GM13976 (cell line): Measurements from ENCODE around the gene DNASE2B.

ENCODE experiments used
- DNase-seq: peaks from one replicate; pipeline ENCODE4 v3.0.0; 2012; ENCODE audit warnings: low spot score
- CTCF ChIP-seq: IDR thresholded peaks from 2 replicates; pipeline ENCODE4 v1.5.1; 2012; ENCODE audit warnings: borderline replicate concordance, mild to moderate bottlenecking; ENCODE audit not compliant: insufficient read depth; ENCODE audit errors: extremely low read depth, missing control alignments, control extremely low read depth
- in situ Hi-C: fragments of 300-500 bp; cut with MboI; formaldehyde crosslinking; loops from one replicate; pipeline ENCODE4 v1.12.0; 2022; ENCODE audit warnings: low sequenced_read_pairs, mixed read lengths, inconsistent platforms; ENCODE audit not compliant: unreplicated experiment

Gene DNASE2B

GRCh38 chr1:84373436-84374141 is 24.7 kb upstream of the DNASE2B start:
- in situ Hi-C loops = no loop called here
- no peak for TF ChIP-seq CTCF
- no peak for DNase-seq

- in situ Hi-C loops = no loop called here
- DNase-seq = no peak
- TF ChIP-seq CTCF = no peak
Measured at GRCh38 chr1:84374991-84375696, 23.1 kb upstream of the DNASE2B start.

- TF ChIP-seq CTCF = no peak
- in situ Hi-C loops = no loop called here
Measured at GRCh38 chr1:84376000-84376910, 22.0 kb upstream of the DNASE2B start.

GRCh38 chr1:84377480-84378095 is 20.7 kb upstream of the DNASE2B start:
- in situ Hi-C loops = no loop called here
- TF ChIP-seq CTCF = no peak
- DNase-seq = no peak

More at GRCh38 chr1:84376000-84376910, 22.0 kb upstream of the DNASE2B start:
- DNase-seq = no peak

- in situ Hi-C loops = no loop called here
- TF ChIP-seq CTCF = no peak
- DNase-seq = no peak
Measured at GRCh38 chr1:84379138-84379916, 19.0 kb upstream of the DNASE2B start.
